ENCODE measurements around the gene TMEM219. TPM values are rescaled to one million over a fixed set of nuclear protein-coding genes. Genes with fewer than 3 reads are reported as not detected.

The TMEM219 gene
- total RNA-seq, 4 donors from 2014 or later, result 149 to 210 (median 158) TPM

DNA sequence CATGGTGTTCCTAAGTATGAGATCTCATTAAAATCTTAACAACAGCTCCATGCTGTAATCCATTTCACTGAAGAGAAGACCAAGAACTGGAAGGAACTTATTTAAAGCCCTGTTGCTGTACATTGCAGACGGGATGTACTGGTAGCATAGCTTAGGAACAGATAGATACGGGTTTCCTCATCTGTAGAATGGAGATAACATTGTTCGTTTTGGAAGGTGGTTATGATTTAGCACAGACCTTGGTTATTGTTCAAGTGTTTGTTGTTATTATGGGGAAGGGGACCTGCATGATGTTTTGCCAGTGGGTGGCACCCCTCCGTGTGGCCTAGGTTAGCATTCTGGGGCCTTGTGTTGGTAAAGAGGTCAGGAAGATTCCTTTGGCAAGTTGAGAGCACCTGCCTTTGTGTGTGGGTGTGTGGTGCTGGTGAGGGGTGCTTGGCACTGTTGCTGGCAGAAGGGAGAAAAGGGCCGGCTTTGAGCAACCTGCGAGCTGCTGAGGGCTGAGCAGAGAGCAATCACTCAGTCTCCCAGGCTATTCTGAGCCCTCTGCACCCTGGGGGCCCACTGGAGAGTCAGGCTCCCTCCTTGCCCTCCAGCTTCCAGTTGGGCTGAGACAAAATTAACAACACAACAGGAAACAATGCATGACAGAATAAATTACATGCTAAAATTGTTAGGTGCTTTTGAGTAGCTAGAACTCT lies 14.1 kb downstream of the TMEM219 start:
- Histone ChIP-seq H3K4me1 (peaks cover 21 to 32% (median 25%) of the 10 kb centered on the region in 4 donors), H3K4me3 (peak overlapping the region in 2 of 4 donors; percentile 81 to 99), H3K27ac (peak overlapping the region; percentile 23 to 95 (median 94)), H3K9me3 (no peaks in the 10 kb centered on the region), H3K36me3 (peaks cover 0 to 25% (median 7%) of the 10 kb centered on the region in 4 donors), H3K27me3 (no peaks in the 10 kb centered on the region)
- TF ChIP-seq, protein P1, sequence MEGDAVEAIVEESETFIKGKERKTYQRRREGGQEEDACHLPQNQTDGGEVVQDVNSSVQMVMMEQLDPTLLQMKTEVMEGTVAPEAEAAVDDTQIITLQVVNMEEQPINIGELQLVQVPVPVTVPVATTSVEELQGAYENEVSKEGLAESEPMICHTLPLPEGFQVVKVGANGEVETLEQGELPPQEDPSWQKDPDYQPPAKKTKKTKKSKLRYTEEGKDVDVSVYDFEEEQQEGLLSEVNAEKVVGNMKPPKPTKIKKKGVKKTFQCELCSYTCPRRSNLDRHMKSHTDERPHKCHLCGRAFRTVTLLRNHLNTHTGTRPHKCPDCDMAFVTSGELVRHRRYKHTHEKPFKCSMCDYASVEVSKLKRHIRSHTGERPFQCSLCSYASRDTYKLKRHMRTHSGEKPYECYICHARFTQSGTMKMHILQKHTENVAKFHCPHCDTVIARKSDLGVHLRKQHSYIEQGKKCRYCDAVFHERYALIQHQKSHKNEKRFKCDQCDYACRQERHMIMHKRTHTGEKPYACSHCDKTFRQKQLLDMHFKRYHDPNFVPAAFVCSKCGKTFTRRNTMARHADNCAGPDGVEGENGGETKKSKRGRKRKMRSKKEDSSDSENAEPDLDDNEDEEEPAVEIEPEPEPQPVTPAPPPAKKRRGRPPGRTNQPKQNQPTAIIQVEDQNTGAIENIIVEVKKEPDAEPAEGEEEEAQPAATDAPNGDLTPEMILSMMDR (IDR thresholded peaks at IDR 0.05), result no peak
- no peak for TF ChIP-seq EP300 (IDR thresholded peaks at IDR 0.05; ENCODE audit: low read depth)
- no peak for TF ChIP-seq POLR2A (IDR thresholded peaks at IDR 0.05)
- no peak for TF ChIP-seq POLR2AphosphoS5 (IDR thresholded peaks at IDR 0.05)
- WGBS, 2 donors (ENCODE audit: low coverage in 1 of 2), result 20 to 25% methylated on average over 3 to 6 of the region's 6 CpGs
- DNase-seq, result no peak
- intact Hi-C loops (cut with DNase I; ENCODE audit: low total_unique reads) (no loop called here), in situ Hi-C loops (cut with MboI; ENCODE audit: low pct_ligation_motif_present in 1 of 4, low pct_unique_long_range_greater_than_20kb in 1 of 4, low sequenced_read_pairs in 3 of 4) (no loop called here)

DNA sequence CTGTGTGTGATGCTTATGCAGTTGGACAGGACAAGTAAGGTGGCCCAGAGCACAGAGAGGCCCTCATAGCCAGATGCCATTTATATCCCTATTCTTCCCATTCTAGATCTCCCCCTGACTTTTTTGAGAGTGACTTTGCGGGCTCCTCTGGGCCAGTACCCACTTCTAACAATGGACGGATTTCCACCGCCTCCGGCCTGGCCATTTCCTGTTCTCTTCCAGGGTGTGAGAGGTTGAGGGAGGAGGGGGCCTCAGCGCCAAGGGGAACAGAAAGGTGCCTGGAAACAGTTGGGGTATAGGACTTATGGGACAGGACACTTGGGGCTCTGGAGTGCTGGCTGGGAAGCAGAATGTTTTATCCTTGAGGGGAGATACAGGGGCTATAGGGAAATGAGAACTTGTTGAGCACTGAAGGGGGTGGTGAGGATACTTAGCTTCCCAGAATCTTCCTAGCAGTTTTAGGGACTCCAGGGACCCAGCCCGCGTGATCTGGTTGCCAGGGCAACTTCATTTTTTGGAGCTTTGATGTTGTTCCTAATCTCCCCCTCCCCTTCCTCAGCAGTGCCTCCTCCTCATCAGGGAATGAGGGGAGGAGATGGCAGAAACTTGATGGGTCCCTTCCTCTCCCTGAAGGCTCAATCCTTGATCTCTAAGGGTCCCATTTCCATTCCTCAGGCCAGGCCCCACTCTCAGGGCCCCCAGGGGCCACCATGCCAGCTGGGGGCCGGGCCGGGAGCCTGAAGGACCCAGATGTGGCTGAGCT lies 15.4 kb downstream of the TMEM219 start:
- WGBS, 2 donors (ENCODE audit: low coverage in 1 of 2), result 86 to 90% methylated on average over 2 to 8 of the region's 9 CpGs
- TF ChIP-seq POLR2AphosphoS5 (IDR thresholded peaks at IDR 0.05) (no peak), POLR2A (IDR thresholded peaks at IDR 0.05) (no peak), EP300 (IDR thresholded peaks at IDR 0.05; ENCODE audit: low read depth) (no peak)
- TF ChIP-seq, protein P1 (IDR thresholded peaks at IDR 0.05), result no peak
- Histone ChIP-seq H3K4me1 (peaks cover 21 to 32% (median 25%) of the 10 kb centered on the region in 4 donors), H3K27ac (peak overlapping the region in 1 of 4 donors; percentile 27), H3K36me3 (peaks cover 0 to 34% (median 13%) of the 10 kb centered on the region in 4 donors), H3K4me3 (no peak overlapping the region), H3K9me3 (no peaks in the 10 kb centered on the region), H3K27me3 (no peaks in the 10 kb centered on the region)
- intact Hi-C loops (cut with DNase I; ENCODE audit: low total_unique reads) (no loop called here), in situ Hi-C loops (cut with MboI; ENCODE audit: low pct_ligation_motif_present in 1 of 4, low pct_unique_long_range_greater_than_20kb in 1 of 4, low sequenced_read_pairs in 3 of 4) (no loop called here)
- no peak for DNase-seq

DNA sequence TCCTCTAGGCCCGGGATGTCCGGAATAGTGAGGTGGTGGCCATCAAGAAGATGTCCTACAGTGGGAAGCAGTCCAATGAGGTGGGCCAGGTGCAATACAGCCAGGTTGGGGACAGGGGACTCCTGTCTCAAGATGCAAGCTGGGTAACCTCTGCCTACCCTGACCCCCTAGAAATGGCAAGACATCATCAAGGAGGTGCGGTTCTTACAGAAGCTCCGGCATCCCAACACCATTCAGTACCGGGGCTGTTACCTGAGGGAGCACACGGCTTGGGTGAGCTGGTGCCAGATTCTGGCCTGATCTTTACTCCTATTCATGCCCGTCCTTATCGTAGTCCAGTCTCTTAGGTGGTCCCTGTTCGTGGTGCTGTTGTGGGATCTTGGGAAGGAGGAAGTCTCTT lies 16.2 kb downstream of the TMEM219 start:
- peaks cover 0 to 43% (median 14%) of the 10 kb centered on the region in 4 donors for H3K36me3 ChIP-seq
- H3K27ac ChIP-seq, result no peak overlapping the region
- in situ Hi-C loops (cut with MboI; ENCODE audit: low pct_ligation_motif_present in 1 of 4, low pct_unique_long_range_greater_than_20kb in 1 of 4, low sequenced_read_pairs in 3 of 4), result no loop called here
- no peak for DNase-seq
- no peak overlapping the region for H3K4me3 ChIP-seq
- H3K9me3 ChIP-seq, result no peaks in the 10 kb centered on the region
- TF ChIP-seq POLR2A (IDR thresholded peaks at IDR 0.05) (no peak), EP300 (IDR thresholded peaks at IDR 0.05; ENCODE audit: low read depth) (no peak), POLR2AphosphoS5 (IDR thresholded peaks at IDR 0.05) (no peak)
- TF ChIP-seq, protein P1 (IDR thresholded peaks at IDR 0.05), result no peak
- intact Hi-C loops (cut with DNase I; ENCODE audit: low total_unique reads), result no loop called here
- no peaks in the 10 kb centered on the region for H3K27me3 ChIP-seq
- 98% methylated on average over 9 of the region's 9 CpGs; no CpG with 5 or more reads in 1 of the 2 donors for WGBS, 2 donors (ENCODE audit: low coverage in 1 of 2)
- H3K4me1 ChIP-seq, result peaks cover 21 to 31% (median 25%) of the 10 kb centered on the region in 4 donors

DNA sequence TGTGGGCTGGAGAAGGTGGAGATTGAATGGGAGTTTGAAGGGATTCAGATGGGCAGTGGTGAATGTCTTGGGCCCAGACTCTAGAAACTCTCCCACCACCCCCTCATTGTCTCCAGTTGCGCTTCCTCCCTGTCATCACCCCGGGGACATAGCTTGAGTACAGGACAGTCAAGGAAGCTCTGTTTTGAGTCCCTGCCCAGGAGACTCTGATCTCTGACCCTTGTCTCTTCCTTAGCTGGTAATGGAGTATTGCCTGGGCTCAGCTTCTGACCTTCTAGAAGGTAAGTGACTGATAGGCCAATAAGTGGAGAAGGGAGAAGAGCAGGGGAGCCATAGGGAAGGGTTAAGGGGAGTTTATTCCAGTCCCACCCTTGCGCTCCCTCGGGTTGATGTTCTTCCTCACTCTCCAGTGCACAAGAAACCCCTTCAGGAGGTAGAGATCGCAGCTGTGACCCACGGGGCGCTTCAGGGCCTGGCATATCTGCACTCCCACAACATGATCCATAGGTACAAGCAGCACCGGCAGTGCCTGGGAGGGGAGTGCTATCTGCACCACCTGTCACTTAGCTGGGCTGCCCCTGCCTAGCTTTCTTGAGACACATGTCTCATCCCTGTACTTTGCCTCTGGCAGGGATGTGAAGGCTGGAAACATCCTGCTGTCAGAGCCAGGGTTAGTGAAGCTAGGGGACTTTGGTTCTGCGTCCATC lies 16.8 kb downstream of the TMEM219 start:
- Histone ChIP-seq H3K4me1 (peaks cover 21 to 29% (median 25%) of the 10 kb centered on the region in 4 donors), H3K27me3 (no peaks in the 10 kb centered on the region), H3K27ac (no peak overlapping the region), H3K36me3 (peaks cover 0 to 49% (median 17%) of the 10 kb centered on the region in 4 donors), H3K9me3 (no peaks in the 10 kb centered on the region), H3K4me3 (no peak overlapping the region)
- intact Hi-C loops (cut with DNase I; ENCODE audit: low total_unique reads) (no loop called here), in situ Hi-C loops (cut with MboI; ENCODE audit: low pct_ligation_motif_present in 1 of 4, low pct_unique_long_range_greater_than_20kb in 1 of 4, low sequenced_read_pairs in 3 of 4) (no loop called here)
- WGBS, 2 donors (ENCODE audit: low coverage in 1 of 2), result 80 to 89% methylated on average over 1 to 9 of the region's 9 CpGs
- TF ChIP-seq POLR2A (IDR thresholded peaks at IDR 0.05) (no peak), EP300 (IDR thresholded peaks at IDR 0.05; ENCODE audit: low read depth) (no peak), POLR2AphosphoS5 (IDR thresholded peaks at IDR 0.05) (no peak)
- TF ChIP-seq, protein P1 (IDR thresholded peaks at IDR 0.05), result no peak
- DNase-seq, result no peak

Data from transverse colon (tissue), 4 donors.